Fibroblast of pulmonary artery (primary cell): Measurements from ENCODE around the gene KRAS.

Experiments
- DNase-seq: peaks from one replicate; pipeline ENCODE4 v3.0.0-alpha.2; 2010; ENCODE audit warnings: low read depth
- H3K4me3 ChIP-seq: replicated peaks from 2 replicates; pipeline ENCODE4 v1.5.1; 2011; ENCODE audit warnings: low read depth, mild to moderate bottlenecking, control low read depth, low read length, moderate library complexity
- TF ChIP-seq, protein P1 (sequence below): IDR thresholded peaks from 2 replicates; pipeline ENCODE4 v1.5.1; 2011; ENCODE audit warnings: mild to moderate bottlenecking, control low read depth, low read length, inconsistent platforms; ENCODE audit errors: missing control alignments

KRAS gene

GRCh38 chr12:25266497-25266896 is 15.8 kb upstream of the KRAS start:
- TF ChIP-seq, protein P1, sequence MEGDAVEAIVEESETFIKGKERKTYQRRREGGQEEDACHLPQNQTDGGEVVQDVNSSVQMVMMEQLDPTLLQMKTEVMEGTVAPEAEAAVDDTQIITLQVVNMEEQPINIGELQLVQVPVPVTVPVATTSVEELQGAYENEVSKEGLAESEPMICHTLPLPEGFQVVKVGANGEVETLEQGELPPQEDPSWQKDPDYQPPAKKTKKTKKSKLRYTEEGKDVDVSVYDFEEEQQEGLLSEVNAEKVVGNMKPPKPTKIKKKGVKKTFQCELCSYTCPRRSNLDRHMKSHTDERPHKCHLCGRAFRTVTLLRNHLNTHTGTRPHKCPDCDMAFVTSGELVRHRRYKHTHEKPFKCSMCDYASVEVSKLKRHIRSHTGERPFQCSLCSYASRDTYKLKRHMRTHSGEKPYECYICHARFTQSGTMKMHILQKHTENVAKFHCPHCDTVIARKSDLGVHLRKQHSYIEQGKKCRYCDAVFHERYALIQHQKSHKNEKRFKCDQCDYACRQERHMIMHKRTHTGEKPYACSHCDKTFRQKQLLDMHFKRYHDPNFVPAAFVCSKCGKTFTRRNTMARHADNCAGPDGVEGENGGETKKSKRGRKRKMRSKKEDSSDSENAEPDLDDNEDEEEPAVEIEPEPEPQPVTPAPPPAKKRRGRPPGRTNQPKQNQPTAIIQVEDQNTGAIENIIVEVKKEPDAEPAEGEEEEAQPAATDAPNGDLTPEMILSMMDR, result no peak
- no peak for DNase-seq
- no peak overlapping the region for H3K4me3 ChIP-seq

- DNase-seq, result no peak
- TF ChIP-seq, protein P1, result no peak
Measured at GRCh38 chr12:25264862-25265261, 14.1 kb upstream of the KRAS start.

GRCh38 chr12:25264114-25264513 is 13.4 kb upstream of the KRAS start:
- DNase-seq, result no peak
- TF ChIP-seq, protein P1, result no peak

More at GRCh38 chr12:25264862-25265261, 14.1 kb upstream of the KRAS start:
- no peak overlapping the region for H3K4me3 ChIP-seq

GRCh38 chr12:25263594-25263993 is 12.9 kb upstream of the KRAS start:
- TF ChIP-seq, protein P1, result no peak
- no peak for DNase-seq
- no peak overlapping the region for H3K4me3 ChIP-seq

More at GRCh38 chr12:25264114-25264513, 13.4 kb upstream of the KRAS start:
- H3K4me3 ChIP-seq, result no peak overlapping the region

GRCh38 chr12:25262389-25263074 is 11.8 kb upstream of the KRAS start:
- no peak for DNase-seq
- no peak overlapping the region for H3K4me3 ChIP-seq
- TF ChIP-seq, protein P1, result no peak

DNA sequence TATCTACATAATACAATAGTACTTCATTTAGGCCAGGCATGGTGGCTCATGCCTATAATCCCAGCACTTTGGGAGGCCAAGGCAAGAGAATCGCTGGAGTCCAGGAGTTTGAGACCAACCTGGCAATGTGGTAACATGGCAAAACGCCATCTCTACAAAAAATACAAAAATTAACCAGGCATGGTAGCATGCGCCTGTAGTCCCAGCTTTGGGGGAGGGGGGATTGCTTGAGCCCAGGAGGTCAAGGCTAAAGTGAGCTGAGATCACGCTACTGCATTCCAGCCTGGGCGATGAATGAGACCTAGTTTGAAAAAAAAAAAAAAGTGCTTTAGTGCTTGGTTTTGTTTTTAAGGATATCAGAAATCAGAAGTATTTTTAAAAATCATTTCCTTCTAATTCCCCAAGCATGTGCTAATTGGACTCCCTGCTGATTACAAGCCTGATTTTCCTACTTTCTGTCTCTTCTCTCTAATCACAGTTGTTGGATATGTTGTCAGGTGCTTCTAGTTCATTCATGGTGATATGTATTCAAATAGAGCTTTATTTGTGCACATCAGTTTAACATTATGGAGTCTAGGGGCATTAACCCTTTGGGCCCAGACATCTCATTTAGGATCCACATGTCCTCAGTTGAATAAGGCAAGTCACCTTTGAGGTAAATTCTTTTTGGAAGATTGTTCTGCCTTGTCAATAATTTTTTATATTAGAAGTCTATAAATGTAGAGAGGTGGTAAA is 7.0 kb upstream of the KRAS start:
- TF ChIP-seq, protein P1, result no peak
- no peak for DNase-seq
- no peak overlapping the region for H3K4me3 ChIP-seq

- DNase-seq, result no peak
- TF ChIP-seq, protein P1, result no peak
Measured at GRCh38 chr12:25256826-25257225, 6.1 kb upstream of the KRAS start.

More at GRCh38 chr12:25256826-25257225, 6.1 kb upstream of the KRAS start:
- no peak overlapping the region for H3K4me3 ChIP-seq
